Measurements from ENCODE around the gene CFAP46.

DNA sequence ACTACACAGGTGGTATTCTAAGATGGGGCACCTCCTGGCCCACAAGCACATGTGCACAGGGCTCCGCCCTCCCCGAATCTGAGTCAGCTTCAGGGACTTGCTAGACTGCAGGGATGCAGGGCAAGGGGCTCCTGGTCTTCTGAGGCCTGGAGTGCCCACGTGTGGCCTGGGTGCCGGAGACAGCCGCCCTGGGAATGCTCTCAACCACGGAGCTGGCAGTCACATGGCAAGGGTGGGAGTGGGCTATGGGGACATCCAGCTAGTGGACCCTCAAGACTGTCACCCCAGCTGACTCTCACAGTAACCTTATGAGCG, 42.7 kb downstream of the CFAP46 start:
- TF ChIP-seq POLR2A (IDR thresholded peaks at IDR 0.05) (no peak), CTCF (IDR thresholded peaks at IDR 0.05) (no peak)

Measured in esophagus squamous epithelium (tissue), 4 donors.